GM18907 (cell line): ENCODE results near the gene SPI1.
"Not testable (repeated sequence)": the region's sequence is repeated elsewhere in the genome, so short reads cannot be mapped to it uniquely, and the experiment has no call there.

Experiments used
- ATAC-seq: cut with Tn5 transposase; IDR thresholded peaks from one replicate; pipeline ENCODE4 v1.9.1; 2021; ENCODE audit warnings: mild to moderate bottlenecking, moderate library complexity; ENCODE audit not compliant: unreplicated experiment

SPI1 gene

GRCh38 chr11:47328449-47329390 lies 49.6 kb downstream of the SPI1 start:
- peak; percentile 80 for ATAC-seq

DNA sequence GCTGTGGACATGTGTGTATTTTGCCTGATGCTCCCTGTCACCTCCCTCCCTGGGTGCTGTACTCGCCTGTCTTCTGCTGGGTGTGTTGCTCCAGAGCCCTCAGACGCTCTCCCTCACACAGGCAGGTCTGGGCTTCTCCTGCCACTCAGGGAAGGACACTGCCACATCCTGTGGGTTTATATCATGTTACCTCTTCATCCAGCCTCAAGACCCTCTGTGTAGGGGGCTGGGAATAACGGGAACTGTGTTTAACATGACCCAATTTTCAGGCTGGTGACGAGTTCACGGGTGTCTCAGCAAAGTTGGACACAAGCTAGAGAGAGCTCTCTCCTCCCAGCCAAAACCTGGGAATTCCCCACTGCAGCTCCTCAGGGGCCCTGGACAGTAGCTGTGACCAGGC lies 50.4 kb downstream of the SPI1 start:
- ATAC-seq, result no peak

GRCh38 chr11:47327025-47327424 lies 51.3 kb downstream of the SPI1 start:
- no peak for ATAC-seq

DNA sequence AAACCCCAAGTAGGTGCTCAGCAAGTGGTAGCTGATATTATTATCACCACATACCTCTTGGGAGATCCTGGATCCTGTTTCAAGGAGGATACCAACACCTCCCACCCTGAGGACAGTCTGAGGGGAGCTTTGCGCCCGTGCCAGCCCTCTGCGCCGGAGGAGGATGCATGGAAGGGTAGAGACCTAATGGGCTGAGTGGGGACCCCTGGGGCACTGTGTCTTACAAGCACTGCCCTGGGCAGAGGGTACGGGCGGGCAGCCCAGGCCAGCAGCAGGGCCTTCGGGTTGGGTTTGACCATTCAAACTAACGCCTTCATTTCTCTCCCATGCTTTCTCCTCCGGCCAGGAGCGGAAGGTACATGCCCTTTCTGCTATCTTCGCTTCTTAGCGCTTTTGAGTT lies 52.1 kb downstream of the SPI1 start:
- no peak for ATAC-seq

DNA sequence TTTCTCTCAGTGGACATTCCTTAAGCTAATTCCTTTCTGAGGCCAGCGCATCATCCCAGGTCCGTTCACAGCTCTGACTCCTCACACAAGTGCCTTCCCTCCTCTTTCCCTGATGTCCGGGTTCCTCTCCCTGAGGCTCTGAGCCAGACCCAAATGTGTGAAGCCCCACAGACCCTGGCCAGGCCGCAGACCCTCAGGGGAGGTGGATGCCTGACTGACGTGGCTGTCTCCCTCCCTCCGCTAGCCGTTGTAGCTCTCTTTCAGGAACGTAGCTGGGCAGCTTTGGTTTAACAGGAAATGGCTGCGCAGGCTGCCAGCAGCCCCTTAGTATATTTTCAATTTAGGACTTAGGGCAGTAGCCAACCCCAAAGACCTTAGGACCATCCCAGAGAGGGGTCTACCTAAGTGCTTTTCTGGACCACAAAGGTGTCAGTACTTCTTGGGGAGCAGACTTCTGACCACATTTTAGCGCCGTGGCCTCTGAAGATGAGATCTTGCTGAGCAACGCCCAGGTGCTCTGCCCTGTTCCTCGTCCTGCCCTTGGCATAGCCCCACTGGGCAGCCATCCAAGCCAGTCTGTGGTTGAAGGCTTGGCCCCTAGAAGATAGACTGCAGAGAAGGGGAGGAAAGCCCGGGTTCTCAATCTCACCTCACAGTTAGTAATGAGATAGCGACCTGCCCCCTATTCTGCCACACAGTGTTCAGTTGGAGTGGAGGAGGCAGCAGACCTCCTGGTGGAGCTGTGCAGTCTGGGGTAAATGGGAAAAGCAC lies 52.9 kb downstream of the SPI1 start:
- ATAC-seq, result no peak

DNA sequence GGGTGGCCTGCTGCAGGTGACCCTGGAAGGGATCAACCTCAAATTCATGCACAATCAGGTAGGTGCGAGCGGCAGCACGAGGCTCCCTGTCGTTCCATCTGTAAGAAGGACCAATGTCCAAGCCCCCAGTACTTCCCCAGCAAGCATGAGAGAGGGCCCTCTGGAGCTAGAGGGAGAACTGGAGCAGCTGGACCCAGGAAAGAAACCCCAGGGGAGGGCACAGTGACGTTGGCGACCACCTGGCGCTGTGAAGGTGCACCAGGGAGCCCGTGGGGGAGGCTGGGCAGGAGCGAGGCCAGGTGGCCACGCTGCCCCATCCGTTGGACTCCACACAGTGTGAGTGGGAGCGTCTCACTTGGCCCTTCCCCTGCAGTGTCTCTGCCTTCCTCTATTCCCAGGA lies 53.8 kb downstream of the SPI1 start:
- no peak for ATAC-seq

- no peak for ATAC-seq
Measured at GRCh38 chr11:47318166-47318565, 60.2 kb downstream of the SPI1 start.

- peak; percentile 77 for ATAC-seq
Measured at GRCh38 chr11:47317064-47317828, 61.1 kb downstream of the SPI1 start.

DNA sequence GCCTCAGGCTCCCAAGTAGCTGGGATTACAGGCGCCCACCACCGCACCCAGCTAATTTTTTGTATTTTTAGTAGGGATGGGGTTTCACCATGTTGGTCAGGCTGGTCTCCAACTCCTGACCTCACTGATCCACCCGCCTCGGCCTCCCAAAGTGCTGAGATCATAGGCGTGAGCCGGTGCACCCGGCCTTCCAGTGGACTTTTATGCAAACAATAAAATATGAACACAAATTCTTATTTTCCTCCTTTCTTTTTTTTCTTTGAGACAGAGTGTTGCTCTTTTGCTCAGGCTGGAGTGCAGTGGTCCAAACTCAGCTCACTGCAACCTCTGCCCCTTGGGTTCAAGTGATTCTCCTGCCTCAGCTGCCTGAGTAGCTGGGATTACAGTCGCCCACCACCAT lies 61.8 kb downstream of the SPI1 start:
- not testable (repeated sequence) for ATAC-seq

- ATAC-seq, result no peak
Measured at GRCh38 chr11:47314992-47315391, 63.4 kb downstream of the SPI1 start.

DNA sequence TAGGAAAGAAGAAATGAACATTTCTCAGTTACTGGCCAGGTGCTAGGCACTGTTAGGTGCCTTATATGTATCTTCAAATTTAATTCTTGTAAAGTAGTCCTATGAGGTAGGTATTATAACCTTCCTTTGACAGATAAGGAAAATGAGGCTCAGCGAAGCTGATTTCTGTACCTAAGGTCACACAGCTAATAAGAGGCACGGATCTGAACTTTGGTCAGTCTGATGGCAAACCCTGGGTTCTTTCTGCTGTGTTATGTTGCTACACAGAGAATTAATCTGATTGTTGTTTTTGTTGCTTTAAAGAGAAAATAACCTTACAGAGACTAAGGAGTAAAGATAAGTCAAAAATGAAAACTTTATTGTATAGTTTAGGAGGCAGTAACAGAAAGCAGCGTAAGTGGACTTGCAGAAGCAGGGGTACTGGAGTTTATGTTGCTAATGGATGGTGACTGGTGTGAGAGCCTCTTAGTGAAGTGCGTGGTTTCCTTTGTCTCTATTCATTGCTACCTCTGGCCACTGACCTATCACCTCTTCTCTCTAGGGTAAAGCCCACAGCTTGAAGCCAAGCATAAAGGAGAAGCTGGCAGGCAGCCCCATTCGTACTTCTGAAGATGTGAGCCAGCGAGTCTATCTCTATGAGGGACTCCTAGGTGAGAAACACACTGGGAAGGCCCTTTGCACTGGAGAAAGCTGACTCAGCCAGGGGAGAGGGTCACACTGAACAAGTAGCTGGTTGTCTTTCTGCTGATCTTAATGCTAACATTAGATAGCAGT lies 70.1 kb downstream of the SPI1 start:
- ATAC-seq, result no peak

- no peak for ATAC-seq
Measured at GRCh38 chr11:47306484-47306844, 71.9 kb downstream of the SPI1 start.

GRCh38 chr11:47305734-47306483 lies 72.4 kb downstream of the SPI1 start:
- no peak for ATAC-seq
